ENCODE results near the gene PRL.

Gene PRL

GRCh38 chr6:22281341-22282085 is 15.3 kb downstream of the PRL start:
- no peak for DNase-seq (ENCODE audit: extremely low spot score)
- POLR2A ChIA-PET: no interaction called here
- TF ChIP-seq ZNF384 (IDR thresholded peaks at IDR 0.05): no peak
- no peak for TF ChIP-seq BHLHE40 (IDR thresholded peaks at IDR 0.05; ENCODE audit: borderline replicate concordance)
- TF ChIP-seq SP1 (IDR thresholded peaks at IDR 0.05): no peak
- TF ChIP-seq HDGF (IDR thresholded peaks at IDR 0.05; ENCODE audit: borderline replicate concordance): no peak
- no peak for TF ChIP-seq LEF1 (IDR thresholded peaks at IDR 0.05; ENCODE audit: borderline replicate concordance)
- TF ChIP-seq SUZ12 (IDR thresholded peaks at IDR 0.05): no peak
- no peak for TF ChIP-seq FOXK2 (IDR thresholded peaks at IDR 0.05)
- TF ChIP-seq NFRKB (IDR thresholded peaks at IDR 0.05): no peak
- TF ChIP-seq FOXM1 (IDR thresholded peaks at IDR 0.05; ENCODE audit: borderline replicate concordance): no peak
- no peak for TF ChIP-seq FOXA1 (IDR thresholded peaks at IDR 0.05)
- CTCF ChIA-PET: no interaction called here

GRCh38 chr6:22279427-22279826 is 17.4 kb downstream of the PRL start:
- POLR2A ChIA-PET: no interaction called here
- CTCF ChIA-PET: no interaction called here
- DNase-seq (ENCODE audit: extremely low spot score): no peak
- TF ChIP-seq ARNT (IDR thresholded peaks at IDR 0.05) (no peak), CTBP1 (IDR thresholded peaks at IDR 0.05; ENCODE audit: borderline replicate concordance) (no peak), FOXK2 (IDR thresholded peaks at IDR 0.05) (no peak), LEF1 (IDR thresholded peaks at IDR 0.05; ENCODE audit: borderline replicate concordance) (no peak)

GRCh38 chr6:22271081-22271480 is 25.8 kb downstream of the PRL start:
- no peak for DNase-seq (ENCODE audit: extremely low spot score)
- ChIA-PET POLR2A (no interaction called here), CTCF (no interaction called here)
- TF ChIP-seq ELF4 (IDR thresholded peaks at IDR 0.05): no peak
- no peak for TF ChIP-seq ARNT (IDR thresholded peaks at IDR 0.05)
- no peak for TF ChIP-seq SP1 (IDR thresholded peaks at IDR 0.05)
- TF ChIP-seq FOXM1 (IDR thresholded peaks at IDR 0.05; ENCODE audit: borderline replicate concordance): no peak
- TF ChIP-seq NFRKB (IDR thresholded peaks at IDR 0.05): no peak
- no peak for TF ChIP-seq L3MBTL2 (conservative IDR thresholded peaks at IDR 0.05)
- TF ChIP-seq TARDBP (IDR thresholded peaks at IDR 0.05): no peak
- TF ChIP-seq CTBP1 (IDR thresholded peaks at IDR 0.05; ENCODE audit: borderline replicate concordance): no peak
- no peak for TF ChIP-seq ZNF384 (IDR thresholded peaks at IDR 0.05)
- no peak for TF ChIP-seq FOXK2 (IDR thresholded peaks at IDR 0.05)
- no peak for TF ChIP-seq LEF1 (IDR thresholded peaks at IDR 0.05; ENCODE audit: borderline replicate concordance)
- TF ChIP-seq PKNOX1 (IDR thresholded peaks at IDR 0.05): no peak
- TF ChIP-seq SUZ12 (IDR thresholded peaks at IDR 0.05): no peak
- no peak for TF ChIP-seq HDGF (IDR thresholded peaks at IDR 0.05; ENCODE audit: borderline replicate concordance)

GRCh38 chr6:22263748-22264147 is 33.1 kb downstream of the PRL start:
- ChIA-PET POLR2A (no interaction called here), CTCF (no interaction called here)
- TF ChIP-seq SUZ12 (IDR thresholded peaks at IDR 0.05): no peak
- TF ChIP-seq ARNT (IDR thresholded peaks at IDR 0.05): no peak
- TF ChIP-seq LEF1 (IDR thresholded peaks at IDR 0.05; ENCODE audit: borderline replicate concordance): no peak
- TF ChIP-seq BHLHE40 (IDR thresholded peaks at IDR 0.05; ENCODE audit: borderline replicate concordance): no peak
- no peak for TF ChIP-seq FOXA1 (IDR thresholded peaks at IDR 0.05)
- TF ChIP-seq L3MBTL2 (conservative IDR thresholded peaks at IDR 0.05): no peak
- TF ChIP-seq SP1 (IDR thresholded peaks at IDR 0.05): no peak
- no peak for TF ChIP-seq ELF4 (IDR thresholded peaks at IDR 0.05)
- no peak for TF ChIP-seq NFRKB (IDR thresholded peaks at IDR 0.05)
- TF ChIP-seq FOXK2 (IDR thresholded peaks at IDR 0.05): no peak
- no peak for DNase-seq (ENCODE audit: extremely low spot score)

GRCh38 chr6:22254886-22255285 is 42.0 kb downstream of the PRL start:
- DNase-seq (ENCODE audit: extremely low spot score): no peak
- CTCF ChIA-PET: no interaction called here
- POLR2A ChIA-PET: no interaction called here
- TF ChIP-seq ELF4 (IDR thresholded peaks at IDR 0.05) (no peak), LEF1 (IDR thresholded peaks at IDR 0.05; ENCODE audit: borderline replicate concordance) (no peak), FOXA1 (IDR thresholded peaks at IDR 0.05) (no peak), TARDBP (IDR thresholded peaks at IDR 0.05) (no peak), NFRKB (IDR thresholded peaks at IDR 0.05) (no peak), L3MBTL2 (conservative IDR thresholded peaks at IDR 0.05) (no peak), PKNOX1 (IDR thresholded peaks at IDR 0.05) (no peak), SUZ12 (IDR thresholded peaks at IDR 0.05) (no peak), ZNF384 (IDR thresholded peaks at IDR 0.05) (no peak), ARNT (IDR thresholded peaks at IDR 0.05) (no peak), HDGF (IDR thresholded peaks at IDR 0.05; ENCODE audit: borderline replicate concordance) (no peak), FOXM1 (IDR thresholded peaks at IDR 0.05; ENCODE audit: borderline replicate concordance) (no peak), CTBP1 (IDR thresholded peaks at IDR 0.05; ENCODE audit: borderline replicate concordance) (no peak)

- ChIA-PET POLR2A (no interaction called here), CTCF (interaction anchor here (0.6 kb wide), 1 partner anchor 917 kb away, joined by 3 read pairs; no protein-coding TSS in a partner anchor)
- TF ChIP-seq BHLHE40 (IDR thresholded peaks at IDR 0.05; ENCODE audit: borderline replicate concordance) (no peak), ELF4 (IDR thresholded peaks at IDR 0.05) (no peak), LEF1 (IDR thresholded peaks at IDR 0.05; ENCODE audit: borderline replicate concordance) (no peak), HDGF (IDR thresholded peaks at IDR 0.05; ENCODE audit: borderline replicate concordance) (no peak), SUZ12 (IDR thresholded peaks at IDR 0.05) (no peak), NFRKB (IDR thresholded peaks at IDR 0.05) (no peak), SP1 (IDR thresholded peaks at IDR 0.05) (no peak), CTBP1 (IDR thresholded peaks at IDR 0.05; ENCODE audit: borderline replicate concordance) (no peak), L3MBTL2 (conservative IDR thresholded peaks at IDR 0.05) (no peak), FOXK2 (IDR thresholded peaks at IDR 0.05) (no peak), PKNOX1 (IDR thresholded peaks at IDR 0.05) (no peak), ARNT (IDR thresholded peaks at IDR 0.05) (no peak)
- DNase-seq (ENCODE audit: extremely low spot score): no peak
These were observed 42.7 kb downstream of the PRL start for GRCh38 chr6:22253955-22254655.
